Measurements from ENCODE around the gene SERPINB2.
"Not testable (repeated sequence)": the region's sequence is repeated elsewhere in the genome, so short reads cannot be mapped to it uniquely, and the experiment has no call there.

Gene SERPINB2

GRCh38 chr18:63890237-63890949, 2.9 kb downstream of the SERPINB2 start:
- no peak for DNase-seq

- peak; percentile 22 for DNase-seq
Observed at GRCh38 chr18:63890950-63891304, 3.4 kb downstream of the SERPINB2 start.

- DNase-seq = no peak
Observed at GRCh38 chr18:63892566-63892965, 5.1 kb downstream of the SERPINB2 start.

GRCh38 chr18:63894106-63894772, 6.7 kb downstream of the SERPINB2 start:
- DNase-seq = no peak

- DNase-seq = no peak
Observed at GRCh38 chr18:63895190-63895589, 7.7 kb downstream of the SERPINB2 start.

GRCh38 chr18:63897072-63897471, 9.6 kb downstream of the SERPINB2 start:
- no peak for DNase-seq

- DNase-seq = no peak
Observed at GRCh38 chr18:63899206-63899605, 11.7 kb downstream of the SERPINB2 start.

- DNase-seq = no peak
Observed at GRCh38 chr18:63903851-63904570, 16.5 kb downstream of the SERPINB2 start.

GRCh38 chr18:63904694-63905093, 17.2 kb downstream of the SERPINB2 start:
- no peak for DNase-seq

GRCh38 chr18:63905361-63905760, 17.9 kb downstream of the SERPINB2 start:
- DNase-seq = no peak

- DNase-seq = no peak
Observed at GRCh38 chr18:63906056-63906455, 18.6 kb downstream of the SERPINB2 start.

GRCh38 chr18:63907664-63908063, 20.2 kb downstream of the SERPINB2 start, which contains the start of gene SERPINB10:
Gene SERPINB10 (plus strand): TSS chr18:63907958. CDS start chr18:63915511, 7,553 bp downstream.
- DNase-seq = no peak

- DNase-seq = no peak
Observed at GRCh38 chr18:63908858-63909257, 21.4 kb downstream of the SERPINB2 start.

GRCh38 chr18:63909870-63910269, 22.4 kb downstream of the SERPINB2 start:
- no peak for DNase-seq

- no peak for DNase-seq
Observed at GRCh38 chr18:63917817-63918216, 30.3 kb downstream of the SERPINB2 start.

GRCh38 chr18:63922049-63922448, 34.5 kb downstream of the SERPINB2 start:
- DNase-seq = no peak

GRCh38 chr18:63924551-63924950, 37.0 kb downstream of the SERPINB2 start:
- DNase-seq = no peak

GRCh38 chr18:63928331-63928730, 40.8 kb downstream of the SERPINB2 start:
- DNase-seq = no peak

- DNase-seq = not testable (repeated sequence)
Observed at GRCh38 chr18:63929369-63929768, 41.9 kb downstream of the SERPINB2 start.

GRCh38 chr18:63930773-63931354, 43.4 kb downstream of the SERPINB2 start:
- no peak for DNase-seq

GRCh38 chr18:63936156-63936931, 48.8 kb downstream of the SERPINB2 start:
- DNase-seq = peak; percentile 79

- no peak for DNase-seq
Observed at GRCh38 chr18:63936932-63937393, 49.5 kb downstream of the SERPINB2 start.

- DNase-seq = no peak
Observed at GRCh38 chr18:63940008-63940407, 52.5 kb downstream of the SERPINB2 start.

Data from NCI-H1092 (cell line).